ENCODE results near the gene TRPC1. TPM values are rescaled to one million over a fixed set of nuclear protein-coding genes. Genes with fewer than 3 reads are reported as not detected.

TRPC1 gene
- total RNA-seq, 1 experiment from 2014 or later: 18.6 TPM

- no peak for DNase-seq
- H3K4ac ChIP-seq (ENCODE audit: low read depth, low read length): no peak overlapping the region
- no peaks in the 10 kb centered on the region for H3K79me1 ChIP-seq (ENCODE audit: insufficient read depth, low read depth, low read length, poor library complexity, severe bottlenecking)
- no peak overlapping the region for H4K8ac ChIP-seq (replicated peaks; ENCODE audit: insufficient read length, low read depth, low read length)
- H3K23me2 ChIP-seq (ENCODE audit: insufficient read length, low read depth, low read length, poor library complexity, severe bottlenecking): no peaks in the 10 kb centered on the region
- no peak overlapping the region for H3K4me2 ChIP-seq (ENCODE audit: insufficient read depth, insufficient read length, low read length)
- H3K27ac ChIP-seq (ENCODE audit: insufficient read length, low read depth, low read length): no peak overlapping the region
- no peak overlapping the region for H3T11ph ChIP-seq (ENCODE audit: low read length)
- no peak overlapping the region for H3K23ac ChIP-seq (ENCODE audit: insufficient read length, low read depth, low read length)
- no peak overlapping the region for H3K9ac ChIP-seq (ENCODE audit: extremely low read depth, insufficient read length, low read length)
- no peaks in the 10 kb centered on the region for H3K27me3 Mint-ChIP-seq (ENCODE audit: low read depth)
- H2AFZ ChIP-seq (ENCODE audit: low read length): no peak overlapping the region
- H3K27me3 ChIP-seq (ENCODE audit: insufficient read depth, low read length): no peaks in the 10 kb centered on the region
- H3K4me1 Mint-ChIP-seq: peaks cover 11 to 14% of the 10 kb centered on the region in 2 experiments
- no peaks in the 10 kb centered on the region for H3K9me3 ChIP-seq (ENCODE audit: control insufficient read depth, low read depth, low read length)
- H3K9me3 Mint-ChIP-seq: no peaks in the 10 kb centered on the region
- H2BK20ac ChIP-seq (ENCODE audit: low read depth, low read length, poor library complexity, severe bottlenecking): no peak overlapping the region
- no peak overlapping the region for H4K91ac ChIP-seq (ENCODE audit: insufficient read length, low read depth, low read length)
- H4K20me1 ChIP-seq (ENCODE audit: control insufficient read depth, insufficient read depth, insufficient read length): no peaks in the 10 kb centered on the region
- H2BK12ac ChIP-seq (ENCODE audit: insufficient read length, low read depth, low read length): no peak overlapping the region
- no peak overlapping the region for H2AK5ac ChIP-seq (ENCODE audit: insufficient read length, low read length)
- no peaks in the 10 kb centered on the region; the same call in 1 of the 2 replicates for H3K4me1 ChIP-seq (ENCODE audit: insufficient read depth, low read length)
- H3K18ac ChIP-seq (ENCODE audit: insufficient read length, low read depth, low read length): no peak overlapping the region
- H3K56ac ChIP-seq (ENCODE audit: insufficient read length, low read depth, low read length): no peak overlapping the region
- no peak overlapping the region for H4K5ac ChIP-seq (ENCODE audit: insufficient read length, low read depth, low read length)
- no peak for TF ChIP-seq CTCF (conservative IDR thresholded peaks at IDR 0.05)
- H2BK15ac ChIP-seq (ENCODE audit: low read depth, low read length): no peak overlapping the region
- no peak overlapping the region for H3K27ac Mint-ChIP-seq
- no peak overlapping the region for H2BK5ac ChIP-seq (ENCODE audit: insufficient read length, low read length)
- no peak overlapping the region for H2BK120ac ChIP-seq (ENCODE audit: low read depth, low read length, poor library complexity, severe bottlenecking)
- peaks cover 0 to 9% (median 5%) of the 10 kb centered on the region in 3 experiments; a peak in 4 of 7 replicates for H3K36me3 Mint-ChIP-seq (ENCODE audit: insufficient read depth in 1 of 3, low read depth in 3 of 3)
- no peaks in the 10 kb centered on the region; the same call in 1 of the 2 replicates for H3K79me2 ChIP-seq (ENCODE audit: insufficient read depth, low read length)
- no peak overlapping the region for H3K4me3 Mint-ChIP-seq
- no peak overlapping the region for H3K14ac ChIP-seq (ENCODE audit: insufficient read depth, low read length)
- WGBS (ENCODE audit: extremely low coverage, insufficient read length, low lambda C conversion rate): no CpG with 5 or more reads among the region's 2 CpGs
Measured at GRCh38 chr3:142734834-142735233, 11.0 kb downstream of the TRPC1 start.
